NCI-H69 (cell line): Measurements from ENCODE around the gene BCAR1.
"Not testable (repeated sequence)": the region's sequence is repeated elsewhere in the genome, so short reads cannot be mapped to it uniquely, and the experiment has no call there.

Experiments used
- DNase-seq: peaks from one replicate; lab custom pipeline; 2025; lab: John Stamatoyannopoulos, UW

Gene BCAR1

GRCh38 chr16:75269358-75269757, 17.9 kb upstream of the BCAR1 start:
- not testable (repeated sequence) for DNase-seq

- DNase-seq, result peak; percentile 83
Measured at GRCh38 chr16:75267631-75268264, 16.3 kb upstream of the BCAR1 start.

GRCh38 chr16:75266738-75267630, 15.6 kb upstream of the BCAR1 start:
- DNase-seq, result peak; percentile 23

GRCh38 chr16:75265911-75266701, 14.7 kb upstream of the BCAR1 start:
- DNase-seq, result peak; percentile 56

- peak; percentile 61 for DNase-seq
Measured at GRCh38 chr16:75264999-75265910, 13.8 kb upstream of the BCAR1 start.

GRCh38 chr16:75264457-75264998, 13.1 kb upstream of the BCAR1 start:
- peak; percentile 75 for DNase-seq

GRCh38 chr16:75263963-75264445, 12.6 kb upstream of the BCAR1 start:
- peak; percentile 16 for DNase-seq

- DNase-seq, result no peak
Measured at GRCh38 chr16:75263291-75263962, 12.0 kb upstream of the BCAR1 start.

GRCh38 chr16:75262800-75263127, 11.3 kb upstream of the BCAR1 start:
- DNase-seq, result no peak

- peak; percentile 27 for DNase-seq
Measured at GRCh38 chr16:75262104-75262799, 10.8 kb upstream of the BCAR1 start.

- no peak for DNase-seq
Measured at GRCh38 chr16:75261590-75262078, 10.2 kb upstream of the BCAR1 start.

GRCh38 chr16:75260851-75261589, 9.6 kb upstream of the BCAR1 start:
- no peak for DNase-seq

- peak; percentile 17 for DNase-seq
Measured at GRCh38 chr16:75258807-75259141, 7.3 kb upstream of the BCAR1 start.

- peak; percentile 40 for DNase-seq
Measured at GRCh38 chr16:75257886-75258806, 6.7 kb upstream of the BCAR1 start.

- peak; percentile 82 for DNase-seq
Measured at GRCh38 chr16:75256696-75257343, 5.4 kb upstream of the BCAR1 start.

- DNase-seq, result peak; percentile 36
Measured at GRCh38 chr16:75256059-75256571, 4.7 kb upstream of the BCAR1 start.

- DNase-seq, result peak; percentile 6
Measured at GRCh38 chr16:75254359-75254837, 3.0 kb upstream of the BCAR1 start.
